Measurements from ENCODE around the gene USP21.

USP21 gene

DNA sequence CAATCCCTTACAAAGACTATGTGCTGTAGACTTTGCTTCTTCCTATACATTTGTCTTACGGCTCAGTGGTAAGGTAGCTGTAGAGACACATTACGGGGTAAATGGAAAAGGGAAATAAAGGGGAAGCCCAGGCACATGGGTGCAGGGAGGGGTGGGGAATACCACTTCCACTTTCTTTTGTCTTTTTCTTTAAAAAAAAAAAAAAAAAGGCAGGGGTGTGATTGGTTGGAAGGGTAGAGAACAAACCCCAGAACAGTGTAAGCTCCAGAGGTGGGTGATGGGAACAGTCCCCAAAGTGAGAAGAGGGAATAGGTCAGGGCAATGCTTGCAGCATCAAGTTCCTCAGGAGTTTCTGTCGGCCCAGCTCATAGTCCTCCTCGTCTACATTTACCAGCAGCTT, 37.5 kb upstream of the USP21 start:
- Histone ChIP-seq H3K4me3 (ENCODE audit: low read depth in 1 of 2, low read length in 1 of 2) (peak overlapping the region in 1 of 2 experiments; percentile 18), H3K27me3 (no peaks in the 10 kb centered on the region), H3K27ac (peak overlapping the region; percentile 91), H3K9me3 (no peaks in the 10 kb centered on the region), H3K36me3 (peaks cover 74% of the 10 kb centered on the region), H3K4me1 (ENCODE audit: control insufficient read depth in 1 of 2, insufficient read depth in 1 of 2, low read depth in 1 of 2, low read length in 1 of 2) (peaks cover 48 to 52% of the 10 kb centered on the region in 2 experiments)
- TF ChIP-seq, protein P1, sequence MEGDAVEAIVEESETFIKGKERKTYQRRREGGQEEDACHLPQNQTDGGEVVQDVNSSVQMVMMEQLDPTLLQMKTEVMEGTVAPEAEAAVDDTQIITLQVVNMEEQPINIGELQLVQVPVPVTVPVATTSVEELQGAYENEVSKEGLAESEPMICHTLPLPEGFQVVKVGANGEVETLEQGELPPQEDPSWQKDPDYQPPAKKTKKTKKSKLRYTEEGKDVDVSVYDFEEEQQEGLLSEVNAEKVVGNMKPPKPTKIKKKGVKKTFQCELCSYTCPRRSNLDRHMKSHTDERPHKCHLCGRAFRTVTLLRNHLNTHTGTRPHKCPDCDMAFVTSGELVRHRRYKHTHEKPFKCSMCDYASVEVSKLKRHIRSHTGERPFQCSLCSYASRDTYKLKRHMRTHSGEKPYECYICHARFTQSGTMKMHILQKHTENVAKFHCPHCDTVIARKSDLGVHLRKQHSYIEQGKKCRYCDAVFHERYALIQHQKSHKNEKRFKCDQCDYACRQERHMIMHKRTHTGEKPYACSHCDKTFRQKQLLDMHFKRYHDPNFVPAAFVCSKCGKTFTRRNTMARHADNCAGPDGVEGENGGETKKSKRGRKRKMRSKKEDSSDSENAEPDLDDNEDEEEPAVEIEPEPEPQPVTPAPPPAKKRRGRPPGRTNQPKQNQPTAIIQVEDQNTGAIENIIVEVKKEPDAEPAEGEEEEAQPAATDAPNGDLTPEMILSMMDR (IDR thresholded peaks at IDR 0.05) = no peak

DNA sequence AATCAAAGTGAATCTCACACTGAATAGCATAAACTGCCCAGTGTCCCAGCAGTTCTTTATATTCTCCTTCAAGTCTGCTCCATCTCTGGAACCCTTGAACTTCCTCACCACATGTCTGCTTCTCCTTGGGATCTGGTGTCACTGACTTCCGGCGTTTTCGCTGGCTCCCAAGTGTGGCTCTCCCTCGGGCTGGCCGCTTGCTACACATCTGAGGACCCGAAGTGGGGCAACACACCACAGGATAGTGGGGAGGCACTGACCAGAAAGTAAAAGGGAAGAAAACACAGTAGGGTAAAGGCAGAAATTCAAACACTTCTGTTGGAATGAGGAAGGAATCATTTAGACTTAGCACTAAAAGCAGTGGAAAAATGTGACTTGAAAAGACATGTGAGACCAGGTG, 36.3 kb upstream of the USP21 start:
- Histone ChIP-seq H3K36me3 (peaks cover 77% of the 10 kb centered on the region), H3K27me3 (no peaks in the 10 kb centered on the region)

DNA sequence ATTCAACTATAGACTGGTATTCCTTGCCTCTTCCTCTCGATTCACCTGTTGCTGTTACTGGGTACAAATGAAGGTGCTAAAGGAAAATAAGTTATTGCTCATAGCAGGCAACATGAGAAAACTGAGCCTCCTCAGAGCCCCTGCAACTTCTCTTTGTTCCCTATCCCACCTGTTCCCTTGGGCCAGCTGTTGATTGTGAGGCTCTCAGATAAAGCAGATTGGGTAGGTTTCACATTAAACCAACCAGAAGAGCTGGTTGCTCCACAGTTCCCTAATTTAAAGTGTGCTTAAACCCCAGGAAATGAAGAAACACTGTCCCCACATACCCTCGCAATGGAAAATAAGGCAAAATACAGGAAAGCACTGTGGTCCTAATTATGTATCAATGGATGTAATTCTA, 31.7 kb upstream of the USP21 start:
- peaks cover 63% of the 10 kb centered on the region for H3K36me3 ChIP-seq

More for the DNA sequence above, 36.3 kb upstream of the USP21 start:
- H3K4me1 ChIP-seq (ENCODE audit: control insufficient read depth in 1 of 2, insufficient read depth in 1 of 2, low read depth in 1 of 2, low read length in 1 of 2) = peaks cover 51 to 56% of the 10 kb centered on the region in 2 experiments
- H3K9me3 ChIP-seq = no peaks in the 10 kb centered on the region
- H3K27ac ChIP-seq = peak overlapping the region; percentile 91
- TF ChIP-seq, protein P1 (IDR thresholded peaks at IDR 0.05) = no peak
- H3K4me3 ChIP-seq (ENCODE audit: low read depth in 1 of 2, low read length in 1 of 2) = no peak overlapping the region

DNA sequence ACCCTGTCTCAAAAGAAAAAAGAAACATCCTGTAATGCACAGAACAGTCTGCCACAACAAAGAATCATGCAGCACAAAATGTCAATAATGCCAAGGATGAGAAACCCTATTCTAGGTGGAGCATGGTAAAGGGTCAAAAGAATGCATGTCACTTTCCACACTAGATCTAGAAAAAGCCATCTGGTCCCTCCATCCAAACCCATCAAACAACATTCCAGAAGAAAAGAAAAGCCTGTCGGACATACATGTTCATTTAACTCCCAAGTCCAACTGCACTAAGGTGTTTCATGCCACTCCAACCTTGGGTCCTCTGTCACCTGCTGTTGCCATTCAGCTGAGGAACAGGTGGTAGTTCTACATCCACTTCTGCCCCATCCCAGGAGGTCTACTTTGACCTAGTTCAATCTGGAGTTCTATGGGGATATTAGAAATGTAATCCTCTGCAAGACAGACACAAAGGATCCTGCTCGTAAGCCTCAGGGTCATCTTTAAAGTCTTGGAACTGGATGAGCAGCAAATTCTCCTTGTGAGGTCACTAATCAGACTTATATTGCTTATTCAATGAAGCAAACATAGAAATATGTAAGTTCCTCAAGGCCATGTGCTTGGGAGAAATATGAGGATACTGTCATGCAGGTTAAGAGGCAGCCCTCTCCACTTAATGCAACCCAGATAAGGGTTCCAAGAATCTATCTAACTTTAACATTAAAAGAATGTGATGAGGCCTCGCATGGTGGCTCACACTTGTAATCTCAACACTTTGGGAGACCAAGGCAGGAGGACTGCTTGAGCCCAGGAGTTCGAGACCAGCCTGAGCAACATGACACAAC, 30.5 kb upstream of the USP21 start:
- peaks cover 58 to 59% of the 10 kb centered on the region in 2 experiments for H3K4me1 ChIP-seq (ENCODE audit: control insufficient read depth in 1 of 2, insufficient read depth in 1 of 2, low read depth in 1 of 2, low read length in 1 of 2)
- peaks cover 51% of the 10 kb centered on the region for H3K36me3 ChIP-seq
- no peak overlapping the region for H3K4me3 ChIP-seq (ENCODE audit: low read depth in 1 of 2, low read length in 1 of 2)
- H3K27ac ChIP-seq = peak overlapping the region; percentile 78
- TF ChIP-seq, protein P1 (IDR thresholded peaks at IDR 0.05) = no peak
- H3K27me3 ChIP-seq = no peaks in the 10 kb centered on the region
- no peaks in the 10 kb centered on the region for H3K9me3 ChIP-seq

More for the DNA sequence above, 31.7 kb upstream of the USP21 start:
- no peaks in the 10 kb centered on the region for H3K27me3 ChIP-seq
- no peaks in the 10 kb centered on the region for H3K9me3 ChIP-seq
- peak overlapping the region; percentile 78 for H3K27ac ChIP-seq
- peak overlapping the region; percentile 9 to 20 for H3K4me3 ChIP-seq (ENCODE audit: low read depth in 1 of 2, low read length in 1 of 2)
- peaks cover 48 to 51% of the 10 kb centered on the region in 2 experiments for H3K4me1 ChIP-seq (ENCODE audit: control insufficient read depth in 1 of 2, insufficient read depth in 1 of 2, low read depth in 1 of 2, low read length in 1 of 2)
- TF ChIP-seq, protein P1 (IDR thresholded peaks at IDR 0.05) = no peak

DNA sequence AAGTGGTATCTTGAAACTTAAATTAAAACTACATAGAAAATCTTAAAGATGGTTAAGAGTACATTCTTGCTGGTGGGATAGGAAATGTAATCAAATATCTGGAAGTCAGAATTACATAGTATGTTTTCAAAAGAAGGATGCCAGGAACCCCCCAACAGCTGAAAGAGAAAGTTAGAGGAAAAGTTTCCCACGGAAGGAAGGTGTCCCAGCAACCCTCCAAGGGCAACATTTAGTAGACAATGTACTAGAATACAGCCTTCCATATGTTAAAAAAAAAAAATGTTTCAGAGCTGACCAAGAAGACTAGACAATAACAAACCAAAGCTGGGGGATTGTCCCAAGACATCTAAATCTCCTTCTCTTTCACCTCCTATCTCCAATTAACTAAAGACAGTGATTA, 29.0 kb upstream of the USP21 start:
- TF ChIP-seq, protein P1 (IDR thresholded peaks at IDR 0.05) = no peak
- peaks cover 61 to 64% of the 10 kb centered on the region in 2 experiments for H3K4me1 ChIP-seq (ENCODE audit: control insufficient read depth in 1 of 2, insufficient read depth in 1 of 2, low read depth in 1 of 2, low read length in 1 of 2)
- no peaks in the 10 kb centered on the region for H3K27me3 ChIP-seq
- H3K4me3 ChIP-seq (ENCODE audit: low read depth in 1 of 2, low read length in 1 of 2) = no peak overlapping the region
- no peaks in the 10 kb centered on the region for H3K9me3 ChIP-seq
- peak overlapping the region; percentile 96 for H3K27ac ChIP-seq
- peaks cover 37% of the 10 kb centered on the region for H3K36me3 ChIP-seq
